HCT116 (cell line): Measurements from ENCODE around the gene CNPPD1. TPM values are rescaled to one million over a fixed set of nuclear protein-coding genes. Genes with fewer than 3 reads are reported as not detected.

Experiments
- ATAC-seq: fragments of 200-7000 bp; cut with Tn5 transposase; 2 replicates; pipeline ENCODE4 v1.9.1; 2020; ENCODE audit warnings: mild to moderate bottlenecking, moderate library complexity
- BruUV-seq: library from RNA; stranded (reverse); fragments of 400-500 nt; replicated peaks from 2 replicates; lab custom pipeline; 2021; lab: Mats Ljungman, UMichigan
- CTCF ChIA-PET: fragments of 300-600 bp; sonication (Branson Sonifier 250); formaldehyde crosslinking; loops from one replicate; lab custom pipeline; 2021; ENCODE audit warnings: antibody characterized with exemption; lab: Charles Lee
- POLR2A ChIA-PET: fragments of 300-600, 350-600 bp; sonication (Branson Sonifier 250); formaldehyde crosslinking; loops from one replicate; lab custom pipeline; 2021; ENCODE audit warnings: antibody characterized with exemption; lab: Charles Lee
- RAD21 ChIA-PET, 2 experiments: fragments of 300-600 bp; sonication (Branson Sonifier 250); formaldehyde crosslinking; loops; one replicate each; lab custom pipeline; 2023; ENCODE audit warnings: low total read pairs in 2 of 2; ENCODE audit not compliant: uncharacterized antibody in 2 of 2, unreplicated experiment in 2 of 2, low non-redundant PET in 1 of 2; lab: Charles Lee
- DNase-seq: peaks from one replicate; pipeline ENCODE4 v3.0.0-alpha.2; 2010; ENCODE audit warnings: low read depth, low spot score
- H2AFZ ChIP-seq: fragments of 200-600 bp; shearing (Covaris generic), sonication (generic); 2 replicates; pipeline ENCODE4 v1.6.1; 2017; ENCODE audit warnings: low read depth, mixed run types, mixed read lengths, antibody characterized with exemption, low read length; ENCODE audit not compliant: poor library complexity, severe bottlenecking
- H3K27ac ChIP-seq: 2 replicates; pipeline ENCODE4 v1.5.1; 2012; ENCODE audit warnings: low read depth, low read length
- H3K27me3 ChIP-seq: fragments of 200-600 bp; sonication (generic); 2 replicates; pipeline ENCODE4 v1.6.1; 2016; ENCODE audit warnings: mixed run types, low read length, mixed read lengths; ENCODE audit not compliant: insufficient read depth
- H3K36me3 ChIP-seq, 2 experiments: fragments of 200-500 bp in 1 of 2; fragments of 200-600 bp in 1 of 2; sonication (Bioruptor generic) in 1 of 2; sonication (generic) in 1 of 2; 2 replicates each; pipeline versions ENCODE4 v1.5.1 to v1.6.1; 2014 to 2016; ENCODE audit warnings: low read length in 2 of 2, inconsistent platforms in 1 of 2, mixed read lengths in 1 of 2, mixed run types in 1 of 2; ENCODE audit not compliant: insufficient read depth in 2 of 2, control insufficient read depth in 1 of 2
- H3K4me1 ChIP-seq, 2 experiments: fragments of 200-600 bp in 1 of 2; sonication (generic) in 1 of 2; 2 replicates each; pipeline versions ENCODE4 v1.5.1 to v1.6.1; 2012 to 2017; ENCODE audit warnings: low read length in 2 of 2, inconsistent platforms in 1 of 2, mild to moderate bottlenecking in 1 of 2, mixed read lengths in 1 of 2, mixed run types in 1 of 2, moderate library complexity in 1 of 2; ENCODE audit not compliant: insufficient read depth in 2 of 2, control insufficient read depth in 1 of 2
- H3K4me2 ChIP-seq: fragments of 200-600 bp; sonication (generic); 2 replicates; pipeline ENCODE4 v1.6.1; 2017; ENCODE audit warnings: mixed run types, low read length, mixed read lengths
- H3K4me3 ChIP-seq, 2 experiments: fragments of 200-600 bp in 1 of 2; sonication (generic) in 1 of 2; replicated peaks in 1 of 2; 2 replicates each; pipeline ENCODE4 v1.5.1; 2011 to 2016; ENCODE audit warnings: low read length in 2 of 2, control low read depth in 1 of 2, low read depth in 1 of 2, mild to moderate bottlenecking in 1 of 2, mixed read lengths in 1 of 2, mixed run types in 1 of 2
- H3K79me2 ChIP-seq: fragments of 200-600 bp; sonication (generic); 2 replicates; pipeline ENCODE4 v1.6.1; 2017; ENCODE audit warnings: mild to moderate bottlenecking, mixed run types, low read length, moderate library complexity, mixed read lengths; ENCODE audit not compliant: insufficient read depth
- H3K9ac ChIP-seq: fragments of 200-600 bp; sonication (generic); 2 replicates; pipeline ENCODE4 v1.6.1; 2016; ENCODE audit warnings: low read length, mixed read lengths
- H3K9me2 ChIP-seq: fragments of 200-600 bp; sonication (generic), shearing (Covaris generic); 2 replicates; pipeline ENCODE4 v1.6.1; 2017; ENCODE audit warnings: mixed run types, mild to moderate bottlenecking, moderate library complexity; ENCODE audit not compliant: insufficient read depth
- H3K9me3 ChIP-seq, 2 experiments: fragments of 200-500 bp in 1 of 2; fragments of 200-600 bp in 1 of 2; sonication (Bioruptor generic) in 1 of 2; sonication (generic) in 1 of 2; 2 replicates each; pipeline ENCODE4 v1.6.1; 2014 to 2017; ENCODE audit warnings: low read length in 2 of 2, mixed read lengths in 2 of 2, inconsistent platforms in 1 of 2, low read depth in 1 of 2, mild to moderate bottlenecking in 1 of 2, mixed run types in 1 of 2, moderate library complexity in 1 of 2; ENCODE audit not compliant: control insufficient read depth in 1 of 2, insufficient read depth in 1 of 2
- H4K20me1 ChIP-seq: fragments of 200-600 bp; sonication (generic), shearing (Covaris generic); 2 replicates; pipeline ENCODE4 v1.6.1; 2017; ENCODE audit warnings: mixed run types, mild to moderate bottlenecking, moderate library complexity; ENCODE audit not compliant: insufficient read depth
- CBX3 ChIP-seq: IDR thresholded peaks from 2 replicates; pipeline ENCODE4 v1.6.1; 2012; ENCODE audit warnings: low read depth
- CEBPB ChIP-seq: IDR thresholded peaks from 2 replicates; pipeline ENCODE4 v1.6.1; 2012; ENCODE audit warnings: low read depth
- EZH2 ChIP-seq: fragments of 200-600 bp; sonication (generic); IDR thresholded peaks from 2 replicates; pipeline ENCODE4 v1.6.1; 2017; ENCODE audit warnings: antibody characterized with exemption, mixed run types
- EZH2phosphoT487 ChIP-seq: fragments of 200-600 bp; IDR thresholded peaks from 2 replicates; pipeline ENCODE4 v1.6.1; 2018; ENCODE audit warnings: antibody characterized with exemption, borderline replicate concordance
- JUND ChIP-seq: IDR thresholded peaks from 2 replicates; pipeline ENCODE4 v1.6.1; 2012
- MAX ChIP-seq: IDR thresholded peaks from 2 replicates; pipeline ENCODE4 v1.6.1; 2012
- POLR2A ChIP-seq: IDR thresholded peaks from 2 replicates; pipeline ENCODE4 v1.7.0; 2011; ENCODE audit warnings: borderline replicate concordance; ENCODE audit not compliant: insufficient read depth, insufficient read length; ENCODE audit errors: extremely low read depth
- POLR2AphosphoS5 ChIP-seq: IDR thresholded peaks from 2 replicates; pipeline ENCODE4 v1.6.1; 2011; ENCODE audit warnings: mild to moderate bottlenecking, low read depth, low read length, moderate library complexity
- RAD21 ChIP-seq: IDR thresholded peaks from 2 replicates; pipeline ENCODE4 v1.6.1; 2012; ENCODE audit warnings: low read depth, mild to moderate bottlenecking
- REST ChIP-seq: IDR thresholded peaks from 2 replicates; pipeline ENCODE4 v1.6.1; 2012; ENCODE audit warnings: low read depth
- SP1 ChIP-seq: IDR thresholded peaks from 2 replicates; pipeline ENCODE4 v1.6.1; 2012; ENCODE audit warnings: low read depth
- TCF7L2 ChIP-seq: IDR thresholded peaks from 2 replicates; pipeline ENCODE4 v1.7.0; 2011; ENCODE audit warnings: borderline replicate concordance, inconsistent platforms; ENCODE audit not compliant: insufficient read depth, insufficient read length; ENCODE audit errors: extremely low read depth
- YY1 ChIP-seq: IDR thresholded peaks from 2 replicates; pipeline ENCODE4 v1.6.1; 2011; ENCODE audit warnings: low read length, low read depth, moderate library complexity, mild to moderate bottlenecking; ENCODE audit not compliant: insufficient replicate concordance; ENCODE audit errors: extremely low read depth
- ZBTB33 ChIP-seq: IDR thresholded peaks from 2 replicates; pipeline ENCODE4 v1.6.1; 2011; ENCODE audit warnings: mild to moderate bottlenecking, low read length, moderate library complexity; ENCODE audit not compliant: insufficient replicate concordance; ENCODE audit errors: extremely low read depth
- ZFX ChIP-seq: fragments of 450-650 bp; IDR thresholded peaks from 2 replicates; pipeline ENCODE4 v1.6.1; 2017
- ZNF274 ChIP-seq: fragments of 200-500 bp; sonication (Bioruptor generic); IDR thresholded peaks from 2 replicates; pipeline ENCODE4 v1.6.1; 2014; ENCODE audit warnings: mild to moderate bottlenecking, low read depth, low read length, inconsistent platforms
- intact Hi-C: fragments of 100-400 bp; cut with micrococcal nuclease; formaldehyde crosslinking; loops from 2 replicates; pipeline ENCODE4 v1.10.0; 2022
- total RNA-seq: library from RNA; stranded (reverse); gene quantifications from one replicate; pipeline ENCODE4 v1.2.1, GENCODE V29; 2021; ENCODE audit not compliant: unreplicated experiment

Gene CNPPD1
- total RNA-seq, 1 experiment from 2014 or later, result 41.9 TPM

- H3K4me2 ChIP-seq, result no peak overlapping the region
- DNase-seq, result no peak
- ATAC-seq, result no peak
- H3K27ac ChIP-seq, result no peak overlapping the region
- H3K4me3 ChIP-seq, result no peak overlapping the region
- no peaks in the 10 kb centered on the region for H3K9me3 ChIP-seq
- ChIA-PET RAD21 (no interaction called here), CTCF (no interaction called here), POLR2A (no interaction called here)
- TF ChIP-seq MAX (no peak), ZFX (no peak), EZH2 (no peak), EZH2phosphoT487 (no peak), REST (no peak), JUND (no peak), ZNF274 (no peak), RAD21 (no peak), POLR2A (no peak), CBX3 (no peak), CEBPB (no peak), ZBTB33 (no peak), POLR2AphosphoS5 (no peak), YY1 (no peak), TCF7L2 (no peak), SP1 (no peak)
- peaks cover 16% of the 10 kb centered on the region for H3K79me2 ChIP-seq
- H4K20me1 ChIP-seq, result no peaks in the 10 kb centered on the region
- no peak overlapping the region for H3K9ac ChIP-seq
- H3K9me2 ChIP-seq, result no peaks in the 10 kb centered on the region
- H3K27me3 ChIP-seq, result no peaks in the 10 kb centered on the region
- peaks cover 5 to 13% of the 10 kb centered on the region in 2 experiments; a peak in 2 of 4 replicates for H3K4me1 ChIP-seq
- H3K36me3 ChIP-seq, result peaks cover 13 to 17% of the 10 kb centered on the region in 2 experiments; a peak in 3 of 4 replicates
- intact Hi-C loops, result no loop called here
- BruUV-seq, result no TSS peak
- H2AFZ ChIP-seq, result no peak overlapping the region
These were observed 5.8 kb upstream of the CNPPD1 start for GRCh38 chr2:219182331-219183150.
